GDM1 (cell line): Measurements from ENCODE around the gene IL1RAPL2.
"Not testable (repeated sequence)": the region's sequence is repeated elsewhere in the genome, so short reads cannot be mapped to it uniquely, and the experiment has no call there.

ENCODE experiments used
- DNase-seq: peaks from one replicate; lab custom pipeline; 2025; lab: John Stamatoyannopoulos, UW

The IL1RAPL2 gene

GRCh38 chrX:105701310-105702052, 1135.5 kb downstream of the IL1RAPL2 start:
- no peak for DNase-seq

GRCh38 chrX:105703876-105704275, 1137.9 kb downstream of the IL1RAPL2 start:
- DNase-seq = no peak

- DNase-seq = no peak
Observed at GRCh38 chrX:105706041-105706440, 1140.0 kb downstream of the IL1RAPL2 start.

- DNase-seq = no peak
Observed at GRCh38 chrX:105711805-105712204, 1145.8 kb downstream of the IL1RAPL2 start.

- no peak for DNase-seq
Observed at GRCh38 chrX:105715746-105716145, 1149.7 kb downstream of the IL1RAPL2 start.

- no peak for DNase-seq
Observed at GRCh38 chrX:105723966-105724735, 1158.2 kb downstream of the IL1RAPL2 start.

- DNase-seq = no peak
Observed at GRCh38 chrX:105725228-105725627, 1159.2 kb downstream of the IL1RAPL2 start.

- no peak for DNase-seq
Observed at GRCh38 chrX:105738162-105738561, 1172.2 kb downstream of the IL1RAPL2 start.

GRCh38 chrX:105744291-105744690, 1178.3 kb downstream of the IL1RAPL2 start:
- no peak for DNase-seq

- no peak for DNase-seq
Observed at GRCh38 chrX:105744946-105745345, 1178.9 kb downstream of the IL1RAPL2 start.

GRCh38 chrX:105745863-105746262, 1179.9 kb downstream of the IL1RAPL2 start:
- DNase-seq = no peak

GRCh38 chrX:105752338-105752956, 1186.4 kb downstream of the IL1RAPL2 start:
- peak; percentile 1 for DNase-seq

GRCh38 chrX:105753411-105753810, 1187.4 kb downstream of the IL1RAPL2 start:
- no peak for DNase-seq

- no peak for DNase-seq
Observed at GRCh38 chrX:105754286-105754964, 1188.4 kb downstream of the IL1RAPL2 start.

GRCh38 chrX:105755109-105755508, 1189.1 kb downstream of the IL1RAPL2 start:
- no peak for DNase-seq

- DNase-seq = no peak
Observed at GRCh38 chrX:105758754-105759153, 1192.8 kb downstream of the IL1RAPL2 start.

GRCh38 chrX:105759598-105759997, 1193.6 kb downstream of the IL1RAPL2 start:
- DNase-seq = no peak

- no peak for DNase-seq
Observed at GRCh38 chrX:105765691-105766090, 1199.7 kb downstream of the IL1RAPL2 start.

GRCh38 chrX:105773801-105774200, 1207.8 kb downstream of the IL1RAPL2 start:
- no peak for DNase-seq

GRCh38 chrX:105775679-105776078, 1209.7 kb downstream of the IL1RAPL2 start:
- no peak for DNase-seq

GRCh38 chrX:105781804-105782203, 1215.8 kb downstream of the IL1RAPL2 start:
- no peak for DNase-seq

GRCh38 chrX:105796877-105797276, 1230.9 kb downstream of the IL1RAPL2 start:
- not testable (repeated sequence) for DNase-seq
